GM12872 (cell line): ENCODE results near the gene CMTM4.

Experiments used
- CTCF ChIP-seq: IDR thresholded peaks from 3 replicates; pipeline ENCODE4 v1.5.1; 2011; ENCODE audit warnings: low read depth, mild to moderate bottlenecking, low read length, moderate library complexity; ENCODE audit not compliant: insufficient read depth

The CMTM4 gene

GRCh38 chr16:66636199-66636598 lies 60.3 kb downstream of the CMTM4 start:
- no peak for TF ChIP-seq CTCF

- TF ChIP-seq CTCF, result no peak
Measured at GRCh38 chr16:66635406-66635805, 61.1 kb downstream of the CMTM4 start.

GRCh38 chr16:66634527-66635196 lies 61.9 kb downstream of the CMTM4 start:
- TF ChIP-seq CTCF, result no peak

GRCh38 chr16:66629856-66630255 lies 66.7 kb downstream of the CMTM4 start:
- no peak for TF ChIP-seq CTCF

GRCh38 chr16:66623755-66624154 lies 72.8 kb downstream of the CMTM4 start:
- TF ChIP-seq CTCF, result no peak

- no peak for TF ChIP-seq CTCF
Measured at GRCh38 chr16:66622863-66623262, 73.7 kb downstream of the CMTM4 start.

GRCh38 chr16:66621973-66622372 lies 74.6 kb downstream of the CMTM4 start:
- TF ChIP-seq CTCF, result no peak
